ENCODE results near the gene RFFL. TPM values are rescaled to one million over a fixed set of nuclear protein-coding genes. Genes with fewer than 3 reads are reported as not detected.

RFFL gene
- total and polyA plus RNA-seq, 2 of the 4 experiments (the other 2 are of a cell fraction), result 11.6 to 19.2 TPM

- no peak for TF ChIP-seq CTCF (conservative IDR thresholded peaks at IDR 0.05; ENCODE audit: low read depth, low read length)
- TF ChIP-seq ELK1 (IDR thresholded peaks at IDR 0.05; ENCODE audit: borderline replicate concordance, low read depth, low read length), result no peak
- TF ChIP-seq MAZ (IDR thresholded peaks at IDR 0.05; ENCODE audit: borderline replicate concordance, low read depth, low read length), result no peak
Measured at GRCh38 chr17:34993031-34993430, 70.5 kb downstream of the RFFL start (continued).
